HuH-7 (cell line): ENCODE results near the gene EIF3I.
A peak's percentile ranks its signal among the peaks of the same experiment; 100 is the strongest.

Experiments used
- DNase-seq: peaks from one replicate; pipeline ENCODE4 v3.0.0; 2011; ENCODE audit warnings: low spot score

EIF3I gene

GRCh38 chr1:32198237-32199042 is 23.8 kb upstream of the EIF3I start:
- no peak for DNase-seq

GRCh38 chr1:32199043-32199716 is 23.0 kb upstream of the EIF3I start:
- DNase-seq = no peak

GRCh38 chr1:32199717-32200072 is 22.5 kb upstream of the EIF3I start:
- no peak for DNase-seq

DNA sequence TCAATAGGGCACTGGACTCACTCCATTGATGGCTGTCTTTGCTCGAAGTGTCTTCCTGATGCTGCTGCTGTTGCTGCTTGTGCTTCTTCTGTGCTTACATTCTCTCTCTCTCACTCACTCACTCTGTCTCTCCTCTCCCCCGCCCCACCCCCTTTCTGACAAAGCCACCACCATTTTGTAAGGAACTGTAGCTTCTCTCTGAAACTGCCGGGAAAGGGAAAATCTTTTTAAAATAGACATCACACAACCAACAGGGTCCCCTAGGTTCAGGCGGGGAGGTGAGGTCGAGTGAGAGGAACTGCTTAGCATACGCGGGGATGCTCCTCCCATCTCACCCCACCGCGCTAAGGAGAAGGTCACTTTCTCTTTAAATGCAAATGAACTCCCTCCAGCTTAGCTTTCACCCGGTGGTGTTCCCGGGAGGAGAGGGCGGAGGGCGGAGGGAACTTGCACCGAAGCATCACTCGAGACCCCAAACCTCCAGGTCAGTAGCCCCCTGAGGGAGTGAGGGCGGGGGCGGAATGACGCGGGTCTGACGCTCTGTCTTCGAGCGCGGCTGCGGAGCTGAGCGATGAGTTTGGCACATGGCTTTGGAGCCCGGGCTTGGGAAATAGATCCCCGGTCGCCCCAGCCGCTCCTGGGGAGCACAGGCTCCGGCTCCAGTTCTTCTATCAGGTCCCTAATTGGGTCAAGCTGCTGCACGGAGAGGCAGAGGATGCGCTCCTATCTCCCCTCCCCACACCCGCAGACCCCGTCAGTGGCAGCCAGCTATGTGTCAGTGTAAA is 21.8 kb upstream of the EIF3I start, which contains the start of gene CCDC28B:
Gene CCDC28B, plus strand, starts transcription at position 370 of the 785 bp plus-strand sequence. CDS start 1,341 bp downstream, outside the sequence.
- peak; percentile 79 for DNase-seq

GRCh38 chr1:32201011-32201855 is 21.0 kb upstream of the EIF3I start:
- peak; percentile 39 for DNase-seq

DNA sequence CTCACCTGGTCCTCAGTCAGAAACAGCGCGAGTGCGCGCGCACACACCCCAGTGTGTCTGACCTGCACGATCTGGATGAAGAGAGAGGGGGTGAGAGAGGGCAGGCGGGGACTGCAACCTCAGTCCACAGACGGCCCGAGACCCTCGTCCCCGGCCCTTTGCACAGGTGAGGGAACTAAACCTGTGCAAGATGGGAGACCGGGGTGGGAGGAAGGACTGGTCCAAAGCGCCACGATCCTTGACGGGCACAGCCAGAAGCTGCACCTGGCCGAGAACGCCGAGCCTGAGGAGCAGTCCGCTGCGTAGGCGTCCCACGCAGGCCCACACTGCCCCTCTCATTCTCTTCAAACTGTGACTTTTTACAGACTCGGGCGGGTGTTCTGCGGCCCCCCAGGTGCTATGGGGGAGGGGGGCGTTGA is 17.3 kb upstream of the EIF3I start:
- DNase-seq = no peak

- DNase-seq = peak; percentile 93
Observed at GRCh38 chr1:32205401-32206370, 16.5 kb upstream of the EIF3I start, which contains the start of gene IQCC. Gene IQCC, plus strand, starts transcription at chr1:32205671. Its CDS starts 11 bp downstream, at chr1:32205682.

DNA sequence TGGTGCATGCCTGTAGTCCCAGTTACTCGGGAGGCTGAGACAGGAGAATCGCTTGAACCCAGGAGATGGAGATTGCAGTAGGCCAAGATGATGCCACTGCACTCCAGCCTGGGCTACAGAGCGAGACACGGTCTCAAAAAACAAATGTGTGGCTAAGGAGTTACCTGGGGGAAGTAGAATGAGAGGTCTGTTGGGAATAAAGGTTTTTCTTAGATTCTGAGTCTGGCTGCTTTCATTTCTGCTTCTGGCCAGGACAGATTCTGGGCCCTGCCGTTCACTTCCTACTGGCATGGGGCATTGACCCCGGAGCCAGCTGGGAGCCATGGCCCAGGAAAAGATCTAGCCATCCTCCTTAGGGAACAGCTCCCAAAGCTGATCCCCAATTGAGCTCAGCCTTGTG is 13.7 kb upstream of the EIF3I start:
- DNase-seq = no peak

DNA sequence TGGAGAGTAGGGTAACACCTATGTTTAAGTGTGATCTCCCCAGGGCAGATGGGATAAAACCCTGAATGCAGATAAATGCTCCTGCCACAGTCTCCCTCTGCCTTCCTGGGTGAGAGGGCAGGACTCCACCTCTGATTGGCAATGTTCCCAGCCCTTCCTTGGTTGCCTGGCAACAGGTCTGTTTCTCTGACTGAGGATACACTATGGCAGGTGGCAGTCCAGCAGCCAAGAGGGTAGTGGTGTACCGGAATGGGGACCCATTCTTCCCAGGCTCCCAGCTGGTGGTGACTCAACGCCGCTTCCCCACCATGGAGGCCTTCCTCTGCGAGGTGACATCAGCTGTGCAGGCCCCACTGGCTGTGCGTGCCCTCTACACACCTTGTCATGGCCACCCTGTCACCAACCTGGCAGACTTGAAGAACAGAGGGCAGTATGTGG is 13.3 kb upstream of the EIF3I start, which contains the start of gene DCDC2B:
Gene DCDC2B, plus strand, starts transcription at position 199 of the 438 bp plus-strand sequence. Its CDS starts 5 bp downstream, at position 204.
- DNase-seq = no peak

- peak; percentile 80 for DNase-seq
Observed at GRCh38 chr1:32215629-32216480, 6.4 kb upstream of the EIF3I start.

GRCh38 chr1:32216566-32216965 is 5.6 kb upstream of the EIF3I start:
- DNase-seq = no peak

- DNase-seq = no peak
Observed at GRCh38 chr1:32219022-32219421, 3.2 kb upstream of the EIF3I start.

- DNase-seq = no peak
Observed at GRCh38 chr1:32220746-32221580, 1.2 kb upstream of the EIF3I start.

DNA sequence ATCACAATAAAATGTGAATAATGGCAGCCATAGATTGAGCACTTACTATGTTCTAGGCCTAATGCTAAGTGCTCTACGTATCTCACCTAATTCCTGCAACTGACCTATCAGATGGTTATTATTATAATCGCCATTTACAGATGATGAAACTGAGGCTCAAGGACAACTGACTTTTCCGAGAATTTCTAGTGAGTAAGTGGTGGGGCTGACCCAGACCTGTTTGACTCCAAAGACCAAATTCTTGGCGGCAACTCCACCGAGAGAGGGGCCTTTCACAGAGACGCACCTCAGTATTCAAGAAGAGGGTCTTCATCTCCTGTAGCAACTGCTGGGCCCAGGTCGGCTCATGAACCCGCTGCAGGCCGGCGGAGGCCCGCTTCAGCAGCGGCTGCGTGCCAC is 627 bp upstream of the EIF3I start:
- no peak for DNase-seq

- no peak for DNase-seq
Observed at GRCh38 chr1:32223683-32224082, 1.5 kb downstream of the EIF3I start.

- DNase-seq = no peak
Observed at GRCh38 chr1:32224285-32224684, 2.1 kb downstream of the EIF3I start.

DNA sequence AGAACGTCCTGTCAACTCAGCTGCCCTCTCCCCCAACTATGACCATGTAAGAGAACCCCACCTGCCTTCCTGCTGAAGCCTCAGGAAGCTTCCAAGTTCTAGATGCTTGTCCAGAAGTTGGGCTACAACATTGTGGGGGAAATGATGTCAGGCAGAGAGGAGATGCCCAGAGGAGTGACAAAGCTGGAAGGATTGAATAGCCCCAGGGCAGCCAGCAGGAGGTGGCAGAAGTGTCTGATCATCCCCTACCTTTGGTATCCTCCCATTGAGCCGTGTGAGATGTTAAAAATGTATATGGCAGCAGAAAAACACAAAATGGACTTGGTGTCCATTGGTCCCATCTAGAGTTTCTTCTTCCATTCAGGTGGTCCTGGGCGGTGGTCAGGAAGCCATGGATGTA is 6.6 kb downstream of the EIF3I start:
- DNase-seq = no peak

DNA sequence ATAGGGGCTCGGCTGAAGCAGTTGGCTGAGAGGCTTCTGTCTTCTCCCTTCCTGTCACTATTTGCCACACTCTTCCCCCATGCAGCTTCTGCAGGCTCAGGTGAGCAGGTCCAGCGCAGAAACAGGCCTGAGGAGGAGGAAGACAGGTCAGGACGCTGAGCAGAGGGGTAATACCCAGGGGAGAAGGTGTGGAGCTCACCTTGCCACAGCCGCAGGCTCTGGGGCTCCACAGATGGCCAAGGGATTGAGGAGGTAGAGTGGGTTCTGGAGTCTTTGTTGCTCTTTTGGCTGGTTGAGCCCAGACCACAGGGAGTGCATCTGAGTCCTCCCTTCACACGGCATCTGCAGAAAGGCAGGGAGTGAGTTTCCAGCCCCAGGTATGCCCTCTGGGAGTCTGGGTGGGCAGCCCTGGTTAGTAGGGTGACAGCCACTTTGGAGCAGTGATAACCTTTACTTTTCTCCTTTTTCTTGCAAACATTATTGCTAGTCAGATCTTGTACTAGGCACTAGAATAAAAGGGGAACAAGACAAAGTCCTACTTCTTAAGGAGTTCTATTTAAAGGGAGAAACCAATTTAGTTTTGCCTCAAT is 9.7 kb downstream of the EIF3I start:
- no peak for DNase-seq
